GM04504 (cell line): ENCODE results near the gene TM7SF2.

Experiments used
- DNase-seq: peaks from one replicate; pipeline ENCODE4 v3.0.0-alpha.2; 2012; ENCODE audit warnings: low read depth

Gene TM7SF2

DNA sequence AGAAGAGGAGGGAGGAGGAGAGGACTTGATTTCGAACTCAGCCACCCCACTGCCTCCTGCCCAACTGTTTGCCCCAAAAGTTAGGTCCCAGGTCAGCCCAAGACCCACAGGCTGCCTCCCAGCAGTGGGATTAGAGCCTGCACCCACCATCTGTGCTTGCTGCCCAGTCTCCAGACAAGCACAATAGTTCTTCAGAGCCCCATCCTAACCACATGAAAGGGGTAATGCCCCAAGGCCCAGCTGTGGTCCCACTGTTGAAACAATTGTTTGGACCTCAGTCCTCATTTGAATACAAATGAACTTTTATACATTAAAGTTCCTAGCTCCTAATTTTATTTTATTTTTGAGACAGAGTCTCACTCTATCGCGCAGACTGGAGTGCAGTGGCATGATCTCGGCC is 21.0 kb upstream of the TM7SF2 start:
- no peak for DNase-seq

DNA sequence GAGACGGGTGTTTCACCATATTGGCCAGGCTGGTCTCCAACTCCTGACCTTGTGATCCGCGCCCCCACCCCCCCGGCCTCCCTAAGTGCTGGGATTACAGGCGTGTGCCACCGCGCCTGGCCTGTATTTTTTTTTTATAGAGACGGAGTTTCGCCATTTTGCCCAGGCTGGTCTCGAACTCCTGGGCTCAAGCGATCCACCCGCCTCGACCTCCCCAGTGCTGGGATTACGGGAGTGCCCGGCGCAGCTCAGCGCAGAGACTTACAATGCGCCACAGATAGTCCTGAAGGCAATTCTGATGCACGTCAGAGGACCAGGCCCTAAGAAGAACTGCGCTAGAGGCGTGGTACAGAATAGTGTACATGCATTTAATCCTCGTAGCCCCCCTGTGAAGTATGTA is 16.2 kb upstream of the TM7SF2 start:
- no peak for DNase-seq

DNA sequence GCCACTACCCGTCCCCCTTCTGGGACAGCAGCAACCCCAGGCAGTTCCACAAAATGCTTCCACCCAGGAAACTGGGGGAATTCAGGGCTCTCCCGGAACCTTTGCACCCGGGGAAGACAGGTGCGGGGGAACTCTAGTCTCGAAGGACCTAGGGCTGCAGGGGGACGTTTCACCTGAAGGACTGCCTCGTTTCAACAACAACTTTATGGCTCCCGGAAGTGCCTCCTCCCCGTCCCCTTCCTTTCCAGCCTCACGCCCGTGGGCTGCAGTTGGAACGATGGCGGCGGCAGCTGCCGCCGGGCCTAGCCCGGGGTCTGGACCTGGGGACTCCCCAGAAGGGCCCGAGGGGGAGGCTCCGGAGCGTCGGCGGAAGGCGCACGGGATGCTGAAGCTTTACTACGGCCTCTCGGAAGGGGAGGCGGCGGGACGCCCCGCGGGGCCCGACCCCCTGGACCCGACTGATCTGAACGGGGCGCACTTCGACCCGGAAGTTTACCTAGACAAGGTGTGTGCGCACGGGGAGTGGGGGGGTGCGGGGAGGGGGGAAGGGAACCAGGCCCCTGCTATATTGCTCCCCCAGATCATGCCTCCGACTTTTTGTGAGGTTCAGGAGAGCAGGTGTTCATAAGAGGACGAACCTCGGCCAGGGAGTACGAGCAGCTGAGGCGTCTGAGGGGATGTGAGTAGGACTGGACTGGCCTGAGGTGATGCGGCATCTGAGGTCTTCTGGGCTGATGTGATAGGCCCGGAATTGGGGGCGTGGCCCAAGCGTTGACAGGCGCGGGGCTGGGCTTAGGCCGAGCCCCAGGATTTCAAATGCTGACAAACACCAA is 15.5 kb upstream of the TM7SF2 start, which contains the start of gene VPS51:
Gene VPS51, plus strand, starts transcription at position 241 of the 833 bp plus-strand sequence. Its CDS starts 37 bp downstream, at position 278.
- peak; percentile 70 for DNase-seq

DNA sequence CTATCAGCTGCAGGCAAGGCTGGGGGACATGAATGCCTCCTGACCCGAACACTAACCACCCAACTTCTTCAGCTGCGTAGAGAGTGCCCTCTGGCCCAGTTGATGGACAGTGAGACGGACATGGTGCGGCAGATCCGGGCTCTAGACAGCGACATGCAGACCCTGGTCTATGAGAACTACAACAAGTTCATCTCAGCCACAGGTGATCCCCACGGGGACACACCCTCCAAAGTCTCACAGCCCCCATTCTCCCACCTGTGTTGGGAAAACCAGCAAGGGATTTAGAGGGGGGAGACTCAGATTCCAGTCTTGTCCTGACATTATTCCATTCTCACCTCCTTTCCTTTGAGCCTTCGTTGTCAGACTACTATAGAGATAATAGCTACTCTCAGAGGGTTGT is 14.7 kb upstream of the TM7SF2 start:
- no peak for DNase-seq

DNA sequence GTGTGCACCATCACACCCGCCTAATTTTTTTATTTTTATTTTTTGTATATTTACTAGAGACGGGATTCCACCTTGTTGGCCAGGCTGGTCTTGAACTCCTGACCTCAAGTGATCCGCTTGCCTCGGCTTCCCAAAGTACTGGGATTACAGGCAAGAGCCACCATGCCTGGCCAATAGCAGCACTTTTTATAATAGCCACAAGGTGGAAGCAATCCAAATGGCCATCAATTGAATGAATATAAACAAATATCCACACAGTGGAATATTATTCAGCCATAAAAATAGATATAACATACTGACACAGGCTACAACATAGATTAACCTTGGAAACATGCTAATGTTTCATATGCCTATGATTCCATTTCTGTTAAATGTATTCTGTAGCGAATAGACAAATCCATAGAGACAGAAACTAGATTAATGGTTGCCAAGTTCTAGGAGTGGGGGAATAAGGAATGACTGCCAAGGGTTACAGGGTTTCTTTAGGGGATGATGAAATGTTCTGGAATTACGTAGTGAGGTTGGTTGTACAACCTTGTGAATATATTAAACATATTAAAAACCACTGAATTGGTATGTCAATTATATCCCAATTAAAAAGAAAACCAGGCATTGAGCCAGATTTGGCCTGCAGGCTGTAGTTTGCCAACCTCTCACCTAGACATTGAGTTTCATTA is 10.9 kb upstream of the TM7SF2 start:
- DNase-seq, result no peak

DNA sequence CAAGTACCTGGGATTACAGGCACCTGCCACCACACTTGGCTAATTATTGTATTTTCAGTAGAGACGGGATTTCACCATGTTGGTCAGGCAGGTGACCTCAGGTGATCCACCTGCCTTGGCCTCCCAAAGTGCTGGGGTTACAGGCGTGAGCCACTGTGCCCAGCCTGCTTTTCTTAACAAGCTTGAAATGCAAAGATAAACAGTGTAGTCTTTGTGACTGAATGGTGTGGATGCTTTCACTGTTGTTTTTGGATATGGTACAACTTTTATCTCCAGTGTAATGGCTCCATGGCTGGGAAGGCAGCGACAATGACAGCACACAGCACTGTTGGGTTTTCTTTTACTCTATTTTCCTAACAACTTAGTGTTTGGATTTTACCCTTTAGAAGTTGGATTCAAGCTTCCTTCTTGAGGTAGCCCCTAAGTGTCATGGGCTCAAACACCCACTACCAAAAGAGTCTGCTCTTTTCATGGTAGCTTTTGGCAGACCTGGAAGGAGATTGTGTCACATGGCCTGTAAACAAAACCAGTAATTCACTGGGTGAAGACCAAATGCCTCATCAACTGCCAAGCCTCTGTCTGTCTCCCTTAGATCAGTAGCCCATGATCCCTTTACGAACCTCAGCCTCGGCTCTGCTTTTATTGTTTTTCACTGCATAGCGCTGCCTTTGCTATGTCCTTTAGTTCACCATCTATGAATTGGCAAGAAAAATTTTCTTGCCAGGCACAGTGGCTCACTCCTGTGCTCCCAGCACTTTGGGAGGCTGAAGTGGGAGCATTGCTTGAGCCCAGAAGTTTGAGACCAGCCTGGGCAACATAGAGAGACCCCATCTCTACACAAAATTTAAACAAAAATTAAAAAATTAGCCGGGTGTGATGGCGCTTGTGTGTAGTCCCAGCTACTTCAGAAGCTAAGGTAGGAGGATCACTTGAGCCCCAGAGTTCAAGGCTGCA is 9.3 kb upstream of the TM7SF2 start:
- DNase-seq, result no peak

DNA sequence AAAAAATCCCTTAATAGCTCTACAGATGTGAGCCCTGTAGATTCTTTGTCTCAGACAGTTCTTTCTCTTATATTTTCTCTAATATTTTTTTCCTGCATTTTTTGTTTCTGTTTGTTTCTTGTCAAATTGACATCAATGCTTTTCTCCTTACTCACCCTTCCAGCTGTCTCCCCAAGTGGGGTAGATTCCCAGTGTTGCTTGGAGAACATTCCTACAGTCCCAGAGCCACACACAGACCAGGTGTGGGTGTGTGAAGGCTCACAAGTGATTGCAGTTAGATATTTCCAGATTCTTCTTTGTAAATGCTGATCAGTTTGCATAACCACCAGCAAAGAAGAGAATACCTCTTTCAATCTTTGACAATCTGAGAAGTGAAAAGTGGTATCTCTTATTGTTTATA is 8.2 kb upstream of the TM7SF2 start:
- DNase-seq, result no peak

DNA sequence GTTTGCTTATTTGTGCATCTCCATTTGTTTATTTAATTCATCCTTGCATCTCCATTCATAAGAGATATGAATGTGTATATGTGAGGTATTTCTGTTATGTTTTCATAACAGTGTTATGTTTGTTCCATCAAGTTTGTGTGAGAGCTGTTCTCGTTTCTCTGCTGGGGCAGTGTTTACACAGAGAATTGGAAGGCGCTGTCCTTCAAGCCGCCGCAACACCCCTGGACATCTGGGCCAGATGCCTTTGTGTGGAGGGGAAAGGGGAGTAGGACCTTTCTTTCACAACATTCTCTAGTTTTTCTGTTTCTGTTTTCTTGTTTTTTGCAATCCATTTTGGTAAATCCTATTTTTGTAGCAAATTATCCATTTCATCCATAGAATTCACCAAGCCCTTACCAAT is 7.0 kb upstream of the TM7SF2 start:
- DNase-seq, result no peak

DNA sequence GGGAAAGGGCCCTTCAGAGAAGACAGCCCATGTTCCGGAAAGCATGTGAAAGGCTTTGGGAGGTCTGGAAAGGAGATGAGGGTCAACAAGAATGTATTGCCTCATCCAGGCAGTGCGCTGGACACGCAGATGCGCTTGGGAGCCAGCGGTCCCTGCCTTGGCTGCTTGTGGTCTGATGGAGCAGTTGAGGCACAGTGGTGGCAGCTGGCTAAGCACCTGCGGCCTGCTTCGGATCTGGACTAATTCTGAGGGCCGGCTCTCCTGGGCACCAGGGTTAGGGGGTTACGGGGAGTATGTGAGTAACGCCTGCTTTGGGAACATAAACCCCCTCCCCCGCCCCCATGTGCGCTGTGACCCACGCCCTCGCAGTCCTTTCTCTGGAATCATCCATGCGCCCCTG is 4.6 kb upstream of the TM7SF2 start:
- DNase-seq, result no peak

DNA sequence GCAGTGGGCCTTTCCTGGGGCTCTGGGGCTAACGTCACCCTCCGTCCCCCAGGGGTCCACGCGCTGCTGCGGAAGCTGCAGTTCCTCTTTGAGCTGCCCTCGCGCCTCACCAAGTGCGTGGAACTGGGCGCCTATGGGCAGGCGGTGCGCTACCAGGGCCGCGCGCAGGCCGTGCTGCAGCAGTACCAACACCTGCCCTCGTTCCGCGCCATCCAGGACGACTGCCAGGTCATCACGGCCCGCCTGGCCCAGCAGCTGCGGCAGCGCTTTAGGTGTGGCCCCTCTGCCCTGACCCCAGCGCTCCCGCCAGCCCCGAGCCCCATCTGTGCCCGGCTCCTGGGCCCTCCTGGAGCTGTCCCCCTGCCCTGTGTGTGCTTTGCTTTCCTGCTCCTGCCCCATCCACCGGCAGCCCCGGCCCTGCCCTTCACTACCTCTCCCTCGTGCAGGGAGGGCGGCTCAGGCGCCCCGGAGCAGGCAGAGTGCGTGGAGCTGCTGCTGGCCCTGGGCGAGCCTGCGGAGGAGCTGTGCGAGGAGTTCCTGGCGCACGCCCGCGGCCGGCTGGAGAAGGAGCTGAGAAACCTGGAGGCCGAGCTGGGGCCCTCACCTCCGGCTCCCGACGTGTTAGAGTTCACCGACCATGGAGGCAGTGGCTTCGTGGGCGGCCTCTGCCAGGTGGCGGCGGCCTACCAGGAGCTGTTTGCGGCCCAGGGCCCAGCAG is 3.8 kb upstream of the TM7SF2 start:
- no peak for DNase-seq

DNA sequence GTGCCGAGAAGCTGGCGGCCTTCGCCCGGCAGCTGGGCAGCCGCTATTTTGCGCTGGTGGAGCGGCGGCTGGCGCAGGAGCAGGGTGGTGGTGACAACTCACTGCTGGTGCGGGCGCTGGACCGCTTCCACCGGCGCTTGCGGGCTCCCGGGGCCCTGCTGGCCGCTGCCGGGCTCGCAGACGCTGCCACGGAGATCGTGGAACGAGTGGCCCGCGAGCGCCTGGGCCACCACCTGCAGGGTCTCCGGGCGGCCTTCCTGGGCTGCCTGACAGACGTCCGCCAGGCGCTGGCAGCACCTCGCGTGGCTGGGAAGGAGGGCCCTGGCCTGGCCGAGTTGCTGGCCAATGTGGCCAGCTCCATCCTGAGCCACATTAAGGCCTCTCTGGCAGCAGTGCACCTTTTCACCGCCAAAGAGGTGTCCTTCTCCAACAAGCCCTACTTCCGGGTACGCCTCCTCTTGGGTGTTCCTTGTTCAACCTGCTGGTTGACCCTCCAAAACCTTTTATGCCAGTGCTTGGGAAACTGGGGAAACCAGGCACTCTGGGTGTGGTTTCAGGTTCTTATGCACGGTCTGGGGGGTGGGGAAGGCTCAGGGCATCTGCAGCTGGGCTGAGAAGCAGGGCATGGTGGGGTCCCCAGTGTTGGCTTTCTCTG is 3.1 kb upstream of the TM7SF2 start:
- DNase-seq, result no peak

DNA sequence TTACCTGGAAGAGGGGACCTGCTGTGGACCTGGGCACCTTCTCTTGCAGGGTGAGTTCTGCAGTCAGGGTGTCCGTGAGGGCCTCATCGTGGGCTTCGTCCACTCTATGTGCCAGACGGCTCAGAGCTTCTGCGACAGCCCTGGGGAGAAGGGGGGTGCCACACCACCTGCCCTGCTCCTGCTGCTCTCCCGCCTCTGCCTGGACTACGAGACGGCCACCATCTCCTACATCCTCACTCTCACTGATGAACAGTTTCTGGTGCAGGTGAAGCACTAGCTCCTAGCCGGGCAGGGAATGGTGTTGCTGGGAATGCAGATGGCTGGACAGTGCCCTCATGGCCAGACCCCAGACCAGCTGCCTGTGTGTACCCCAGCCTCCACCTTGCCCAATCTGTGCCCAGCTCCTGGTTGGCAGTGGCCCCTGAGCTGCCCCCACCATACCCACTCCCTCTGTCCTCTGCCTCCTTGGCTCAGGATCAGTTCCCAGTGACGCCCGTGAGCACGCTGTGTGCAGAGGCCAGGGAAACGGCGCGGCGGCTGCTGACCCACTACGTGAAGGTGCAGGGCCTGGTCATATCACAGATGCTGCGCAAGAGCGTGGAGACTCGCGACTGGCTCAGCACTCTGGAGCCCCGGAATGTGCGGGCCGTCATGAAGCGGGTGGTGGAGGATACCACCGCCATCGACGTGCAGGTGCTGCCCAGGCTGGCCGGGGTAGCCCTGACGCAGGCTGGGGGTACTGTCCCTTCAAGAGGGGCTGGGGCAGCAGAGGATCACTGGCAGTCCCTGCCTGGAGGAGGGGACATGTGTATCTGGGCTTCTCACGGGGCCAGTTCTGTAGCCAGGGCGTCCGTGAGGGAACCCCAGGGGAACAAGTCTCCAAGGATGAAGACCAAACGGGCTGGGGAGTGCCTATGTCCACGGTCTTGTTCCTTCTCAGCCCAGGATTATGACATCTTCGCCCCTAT is 2.2 kb upstream of the TM7SF2 start:
- no peak for DNase-seq

DNA sequence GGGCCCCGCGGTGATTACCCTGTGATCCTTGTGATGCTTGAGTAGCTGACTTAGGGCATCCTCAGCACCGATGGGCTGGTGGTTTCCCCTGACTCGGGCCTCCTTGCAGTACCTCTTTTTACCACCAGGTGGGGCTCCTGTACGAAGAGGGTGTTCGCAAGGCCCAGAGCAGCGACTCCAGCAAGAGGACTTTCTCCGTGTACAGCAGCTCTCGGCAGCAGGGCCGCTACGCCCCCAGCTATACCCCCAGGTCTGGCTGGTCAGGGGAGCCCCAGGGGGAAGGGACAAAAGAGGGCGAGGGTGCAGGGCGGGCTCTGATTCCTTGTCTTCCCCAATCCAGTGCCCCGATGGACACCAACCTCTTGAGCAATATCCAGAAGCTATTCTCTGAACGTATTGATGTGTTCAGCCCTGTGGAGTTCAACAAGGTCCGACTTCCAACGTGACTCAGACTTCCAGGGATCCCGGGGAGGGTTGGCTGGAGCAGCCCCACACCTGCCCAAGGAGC is 1.3 kb upstream of the TM7SF2 start:
- peak; percentile 48 for DNase-seq

DNA sequence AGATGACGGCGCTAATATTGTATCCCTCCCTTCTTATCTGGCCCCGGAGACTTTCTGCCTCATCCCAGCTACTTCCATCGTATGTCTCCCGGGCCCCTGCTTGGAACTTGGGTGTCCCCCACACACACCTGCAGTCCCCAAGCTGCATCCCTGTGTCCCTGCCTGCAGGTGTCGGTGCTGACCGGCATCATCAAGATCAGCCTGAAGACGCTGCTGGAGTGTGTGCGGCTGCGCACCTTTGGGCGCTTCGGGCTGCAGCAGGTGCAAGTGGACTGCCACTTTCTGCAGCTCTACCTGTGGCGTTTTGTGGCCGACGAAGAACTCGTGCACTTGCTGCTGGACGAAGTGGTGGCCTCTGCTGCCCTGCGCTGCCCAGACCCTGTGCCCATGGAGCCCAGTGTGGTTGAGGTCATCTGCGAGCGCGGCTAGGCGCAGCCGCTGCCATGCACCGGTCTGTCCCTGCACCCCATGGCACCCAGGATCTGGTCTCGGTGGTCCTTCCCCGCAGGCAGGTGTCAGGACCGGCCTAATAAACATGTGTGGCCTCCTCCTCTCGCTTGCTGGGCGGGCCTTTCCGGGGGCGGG is 421 bp upstream of the TM7SF2 start:
- no peak for DNase-seq

DNA sequence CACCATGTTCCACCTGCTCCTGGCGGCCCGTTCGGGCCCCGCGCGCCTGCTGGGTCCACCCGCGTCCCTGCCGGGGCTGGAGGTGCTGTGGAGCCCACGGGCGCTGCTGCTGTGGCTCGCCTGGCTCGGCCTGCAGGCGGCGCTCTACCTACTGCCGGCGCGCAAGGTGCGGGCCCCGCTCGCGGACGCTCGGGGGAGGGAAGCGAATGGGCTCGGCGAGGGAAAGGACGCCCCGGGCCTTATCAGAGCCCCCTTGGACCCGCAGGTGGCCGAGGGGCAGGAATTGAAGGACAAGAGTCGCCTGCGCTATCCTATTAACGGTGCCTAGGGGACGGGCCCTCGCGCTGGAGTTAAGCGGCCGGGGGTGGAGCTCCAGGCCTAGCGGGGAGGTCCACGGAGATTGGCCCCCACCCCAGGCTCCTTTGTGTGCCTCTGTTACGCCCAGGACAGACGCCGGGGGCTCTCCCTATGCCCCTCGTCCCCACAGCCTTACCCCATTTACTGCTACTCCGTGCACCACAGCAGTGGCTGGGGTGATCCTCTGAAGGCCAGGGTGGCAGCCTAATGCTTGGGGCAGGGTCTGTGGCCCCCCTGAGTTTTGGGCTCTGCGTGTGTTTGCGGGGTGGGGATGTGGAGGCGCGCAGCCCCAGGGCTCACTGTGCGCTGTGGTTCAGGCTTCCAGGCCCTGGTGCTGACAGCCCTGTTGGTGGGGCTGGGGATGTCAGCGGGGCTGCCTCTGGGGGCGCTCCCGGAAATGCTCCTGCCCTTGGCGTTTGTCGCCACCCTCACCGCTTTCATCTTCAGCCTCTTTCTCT is 1.1 kb downstream of the TM7SF2 start:
- no peak for DNase-seq

DNA sequence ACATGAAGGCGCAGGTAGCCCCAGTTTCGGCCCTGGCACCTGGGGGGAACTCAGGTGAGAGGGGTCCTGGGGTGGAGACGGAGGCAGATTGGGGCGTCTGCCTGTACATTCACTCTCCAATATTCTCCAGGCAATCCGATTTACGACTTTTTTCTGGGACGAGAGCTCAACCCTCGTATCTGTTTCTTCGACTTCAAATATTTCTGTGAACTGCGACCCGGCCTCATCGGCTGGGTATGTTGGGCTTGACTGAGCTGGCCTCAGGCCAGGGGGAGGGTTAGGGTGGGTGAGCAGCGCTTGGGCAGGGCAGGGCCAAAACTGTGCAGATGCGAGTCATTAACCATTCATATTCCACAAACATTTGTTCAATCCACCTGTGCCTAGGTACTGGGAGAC is 1.7 kb downstream of the TM7SF2 start:
- DNase-seq, result no peak

DNA sequence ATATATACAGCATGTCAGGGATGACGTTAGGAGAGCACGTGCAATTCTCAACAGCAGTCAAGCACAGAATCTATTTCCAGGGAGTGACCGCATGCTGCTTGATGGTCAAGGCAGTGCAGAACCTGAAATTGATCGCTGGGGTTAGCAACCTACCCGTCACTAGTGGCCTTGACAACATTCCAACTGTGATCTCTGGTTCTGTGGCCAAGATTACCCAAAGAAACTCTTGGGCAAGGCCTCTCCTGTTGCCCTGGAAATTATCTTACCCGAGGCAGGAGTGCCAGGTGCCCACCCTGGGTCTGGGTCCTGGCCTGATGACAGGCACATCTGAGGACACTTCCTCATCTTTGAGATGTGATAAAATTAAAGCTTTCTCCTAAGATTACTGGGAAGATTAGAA is 2.2 kb downstream of the TM7SF2 start:
- DNase-seq, result no peak

DNA sequence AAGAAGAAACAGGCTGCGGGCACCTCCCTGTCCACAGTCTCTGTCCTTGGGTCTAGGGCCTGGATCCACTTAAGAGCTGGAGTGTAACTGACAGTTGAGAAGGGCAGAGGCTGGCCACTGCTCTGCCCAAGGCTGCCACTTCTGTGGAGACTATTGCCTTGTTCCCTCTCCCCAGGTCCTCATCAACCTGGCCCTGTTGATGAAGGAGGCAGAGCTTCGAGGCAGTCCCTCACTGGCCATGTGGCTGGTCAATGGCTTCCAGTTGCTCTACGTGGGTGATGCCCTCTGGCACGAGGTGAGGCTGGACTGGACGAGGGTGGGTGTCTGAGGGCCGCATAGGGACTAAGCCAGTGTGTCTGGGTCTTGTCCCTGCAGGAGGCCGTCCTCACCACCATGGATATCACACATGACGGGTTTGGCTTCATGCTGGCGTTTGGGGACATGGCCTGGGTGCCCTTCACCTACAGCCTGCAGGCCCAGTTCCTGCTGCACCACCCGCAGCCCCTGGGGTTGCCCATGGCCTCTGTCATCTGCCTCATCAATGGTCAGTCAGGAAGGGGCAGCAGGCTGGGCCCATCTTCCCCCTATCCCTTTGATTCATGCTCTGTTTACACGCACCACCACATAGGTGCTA is 3.0 kb downstream of the TM7SF2 start:
- no peak for DNase-seq
